HK-2 (cell line): ENCODE data around the gene MAPK14.

ENCODE experiments used
- DNase-seq: peaks from one replicate; pipeline ENCODE4 v3.0.0-alpha.2; 2018; ENCODE audit not compliant: unreplicated experiment

Gene MAPK14

DNA sequence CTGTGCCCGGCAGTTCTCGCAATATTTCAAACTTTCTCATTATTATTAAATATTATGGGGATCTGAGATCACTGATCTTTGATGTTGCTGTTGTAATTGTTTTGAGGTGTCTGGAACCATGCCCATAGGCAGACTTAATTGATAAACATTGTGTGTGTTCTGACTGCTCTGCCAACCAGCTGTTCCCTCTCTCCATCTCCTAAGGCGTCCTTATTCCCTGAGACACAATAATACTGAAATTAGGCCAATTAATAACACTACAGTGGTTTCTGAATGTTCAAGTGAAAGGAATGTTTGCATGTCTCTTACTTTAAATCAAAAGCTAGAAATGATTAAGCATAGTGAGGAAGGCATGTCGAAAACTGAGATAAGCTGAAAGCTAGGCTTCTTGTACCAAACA is 7.6 kb downstream of the MAPK14 start:
- no peak for DNase-seq

DNA sequence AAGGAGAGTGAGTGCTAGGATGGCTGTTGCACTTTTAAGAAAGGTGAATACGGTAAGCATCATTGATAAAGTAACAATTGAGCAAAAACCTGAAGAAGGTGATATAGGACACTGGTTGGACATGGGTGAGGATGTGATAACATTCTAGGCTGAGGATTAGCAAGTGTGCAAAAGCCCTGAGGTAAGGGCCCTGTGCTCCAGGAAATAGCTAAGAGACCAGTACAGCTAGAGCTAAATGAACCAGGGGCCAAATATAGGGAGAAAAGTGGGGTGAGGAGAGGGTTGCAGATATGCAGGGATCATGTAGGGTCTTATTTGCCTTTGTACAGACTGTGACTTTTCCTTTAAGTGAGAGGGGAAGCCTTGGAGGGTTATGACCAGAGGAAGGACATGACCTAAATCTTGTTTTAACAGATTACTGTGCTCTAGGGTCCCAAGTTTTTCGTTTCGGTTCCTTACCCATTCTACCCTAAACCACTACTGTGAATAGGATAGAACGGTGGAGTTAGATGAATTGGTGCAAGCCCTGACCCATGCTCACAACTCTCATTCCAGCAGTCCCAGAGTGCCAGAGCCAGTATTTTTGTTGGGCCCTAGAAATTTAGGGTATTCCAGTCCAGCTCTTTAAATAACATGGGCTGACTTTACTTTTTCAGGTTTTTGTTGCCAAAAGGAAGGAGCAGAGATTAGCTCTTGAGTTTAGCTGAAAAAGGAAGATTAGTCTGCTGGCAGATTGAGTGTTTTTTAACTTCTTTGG is 10.7 kb downstream of the MAPK14 start:
- DNase-seq = no peak

DNA sequence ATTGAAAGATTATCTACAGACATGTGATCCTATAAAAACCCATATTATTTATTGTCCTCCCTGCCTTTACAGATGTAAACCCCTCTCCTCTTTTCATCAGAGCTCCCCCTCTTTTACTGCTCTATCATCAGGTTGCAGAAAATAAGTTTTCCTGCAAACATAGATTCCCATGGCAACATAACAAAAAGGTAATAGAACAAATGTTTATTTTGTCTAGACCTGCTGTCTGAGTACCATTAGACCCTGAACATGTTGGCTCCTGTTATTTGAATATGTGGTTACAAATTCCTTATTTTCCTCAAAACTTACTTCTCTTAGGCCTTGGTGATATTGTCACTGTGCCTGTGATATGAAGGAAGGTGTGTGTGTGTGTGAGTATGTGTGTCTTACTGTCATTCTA is 11.5 kb downstream of the MAPK14 start:
- DNase-seq = no peak

- no peak for DNase-seq
Observed at GRCh38 chr6:36040958-36041357, 13.3 kb downstream of the MAPK14 start.

DNA sequence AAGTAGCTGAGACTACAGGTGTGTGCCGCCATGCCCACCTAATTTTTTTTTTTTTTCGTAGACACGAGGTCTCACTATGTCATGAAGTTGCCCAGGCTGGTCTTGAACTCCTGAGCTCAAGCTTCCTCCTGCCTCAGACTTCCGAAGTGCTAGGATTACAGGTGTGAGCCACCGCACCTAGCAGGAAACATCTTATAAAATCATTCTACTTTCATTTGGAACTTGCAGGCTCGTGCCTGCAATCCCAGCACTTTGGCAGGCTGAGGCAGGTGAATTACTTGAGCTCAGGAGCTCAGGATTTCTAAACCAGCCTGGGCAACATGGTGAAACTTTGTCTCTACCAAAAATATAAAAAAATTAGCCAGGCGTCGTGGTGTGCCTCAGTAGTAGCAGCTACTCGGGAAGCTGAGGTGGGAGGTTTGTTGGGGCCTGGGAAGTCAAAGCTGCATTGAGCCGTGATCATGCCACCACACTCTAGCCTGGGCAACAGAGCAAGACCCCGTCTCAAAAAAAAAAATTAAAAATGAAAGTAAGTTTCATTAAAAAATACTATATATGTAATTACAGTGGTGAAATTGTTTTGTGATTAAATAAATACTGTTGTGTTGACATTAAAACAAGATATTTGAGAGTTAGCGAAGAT is 15.1 kb downstream of the MAPK14 start:
- no peak for DNase-seq

DNA sequence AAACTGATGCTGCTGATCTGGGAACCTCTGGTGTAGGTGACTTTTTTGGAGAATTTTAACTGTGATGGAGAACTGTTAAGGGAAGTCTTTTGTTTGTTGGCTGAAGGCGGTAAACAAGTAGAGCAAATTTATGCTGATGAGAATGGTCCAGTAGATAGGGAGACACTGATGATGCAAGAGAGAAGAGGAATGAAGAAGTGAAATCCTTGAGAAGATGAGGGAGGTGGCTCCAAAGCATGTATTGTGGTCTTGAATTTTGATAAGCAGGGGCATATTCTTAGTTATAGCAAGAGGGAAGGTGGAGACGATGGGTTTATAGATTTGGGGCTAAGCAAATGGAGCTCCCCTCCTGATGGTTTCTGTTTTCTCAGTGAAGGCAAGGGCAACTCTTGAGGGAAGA is 22.0 kb downstream of the MAPK14 start:
- DNase-seq = no peak

GRCh38 chr6:36050305-36050704 is 22.7 kb downstream of the MAPK14 start:
- DNase-seq = no peak

DNA sequence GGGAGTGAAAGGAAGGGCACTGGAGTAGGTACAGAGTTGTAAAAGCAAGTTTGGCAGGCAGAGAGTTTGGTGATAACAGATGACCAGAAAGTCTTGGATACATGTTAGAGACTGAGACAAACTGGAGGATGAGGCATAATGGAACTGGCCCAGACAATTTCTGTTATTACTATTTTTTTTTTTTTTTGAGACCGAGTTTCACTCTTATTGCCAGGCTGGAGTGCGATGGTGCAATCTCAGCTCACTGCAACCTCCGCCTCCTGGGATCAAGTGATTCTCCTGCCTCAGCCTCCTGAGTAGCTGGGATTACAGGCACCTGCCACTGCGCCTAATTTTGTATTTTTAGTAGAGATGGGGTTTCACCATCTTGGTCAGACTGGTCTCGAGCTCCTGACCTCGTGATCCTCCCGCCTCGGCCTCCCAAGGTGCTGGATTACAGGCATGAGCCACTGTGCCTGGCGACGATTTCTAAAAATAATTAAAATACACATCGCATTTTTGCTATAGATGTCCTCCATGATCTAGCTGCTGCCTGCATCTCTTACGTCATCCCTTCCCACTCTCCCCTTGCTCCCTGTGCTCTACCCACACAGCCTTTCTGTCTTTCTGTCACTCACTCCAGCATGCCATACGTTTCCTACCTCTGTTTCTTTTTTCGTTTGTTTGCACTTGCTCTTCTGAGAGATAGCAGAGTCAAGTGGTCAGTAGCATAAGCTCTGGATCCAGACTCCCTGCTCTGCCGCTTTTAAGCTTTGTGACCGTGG is 23.5 kb downstream of the MAPK14 start:
- no peak for DNase-seq

DNA sequence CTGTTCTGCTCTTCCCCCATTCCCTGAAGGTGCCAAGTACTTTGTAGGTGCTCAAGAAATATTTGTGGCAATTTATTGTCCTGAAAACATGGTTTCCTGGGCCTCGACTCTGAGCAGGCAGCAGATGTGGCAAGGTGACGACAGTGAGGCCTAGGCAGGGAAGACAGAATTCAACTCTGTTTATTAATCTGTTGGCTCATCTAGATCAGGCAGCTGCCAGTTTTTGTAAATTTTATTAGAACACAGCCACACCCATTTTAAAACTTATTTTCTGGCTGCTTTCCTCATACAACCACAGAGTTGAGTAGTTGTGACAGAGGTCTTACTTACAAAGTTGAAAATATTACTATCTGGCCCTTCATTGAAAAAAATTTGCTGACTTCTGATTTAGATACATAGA is 24.5 kb downstream of the MAPK14 start:
- DNase-seq = no peak

- DNase-seq = no peak
Observed at GRCh38 chr6:36053878-36054277, 26.3 kb downstream of the MAPK14 start.

GRCh38 chr6:36054415-36054814 is 26.8 kb downstream of the MAPK14 start:
- no peak for DNase-seq

- no peak for DNase-seq
Observed at GRCh38 chr6:36054956-36055355, 27.3 kb downstream of the MAPK14 start.

DNA sequence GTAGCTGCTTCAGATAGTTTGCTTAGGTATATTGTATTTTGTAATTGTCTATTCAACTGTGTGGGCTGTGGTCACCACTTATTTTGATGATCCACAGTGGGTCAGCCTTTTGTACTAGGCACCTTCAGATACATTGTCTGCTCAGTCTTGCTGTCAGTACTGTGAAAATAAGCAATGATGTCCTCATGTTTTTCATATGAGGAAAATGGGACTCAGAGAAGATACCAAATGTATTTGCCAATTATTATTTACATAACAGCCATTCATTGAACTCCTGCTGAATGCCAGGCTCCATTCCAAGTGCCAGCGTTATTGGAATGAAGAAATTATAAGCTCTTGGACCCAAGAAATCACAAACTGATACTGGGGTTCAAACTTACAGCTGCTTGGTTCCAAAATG is 28.6 kb downstream of the MAPK14 start:
- DNase-seq = no peak

DNA sequence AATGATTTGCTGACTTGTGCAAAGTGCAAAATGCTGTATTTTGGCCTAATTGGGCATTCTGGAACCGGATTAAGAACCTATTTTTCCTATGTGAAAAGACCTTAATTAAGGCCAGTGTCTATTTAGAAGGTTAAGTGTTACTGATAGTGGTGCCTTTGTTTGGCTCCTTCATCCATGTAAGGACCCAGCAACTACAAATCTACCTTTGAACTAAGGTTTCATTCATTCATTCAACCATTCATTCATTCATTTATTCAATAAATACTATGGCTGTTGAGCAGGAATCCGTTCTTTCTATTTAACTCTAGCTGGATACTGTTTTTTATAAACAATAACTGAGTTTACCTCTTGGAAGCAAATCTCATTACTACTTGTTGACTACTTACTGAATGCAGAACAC is 33.6 kb downstream of the MAPK14 start:
- DNase-seq = no peak

GRCh38 chr6:36062247-36062646 is 34.6 kb downstream of the MAPK14 start:
- DNase-seq = no peak

- no peak for DNase-seq
Observed at GRCh38 chr6:36063318-36064060, 35.9 kb downstream of the MAPK14 start.

- DNase-seq = no peak
Observed at GRCh38 chr6:36064770-36065396, 37.3 kb downstream of the MAPK14 start.

DNA sequence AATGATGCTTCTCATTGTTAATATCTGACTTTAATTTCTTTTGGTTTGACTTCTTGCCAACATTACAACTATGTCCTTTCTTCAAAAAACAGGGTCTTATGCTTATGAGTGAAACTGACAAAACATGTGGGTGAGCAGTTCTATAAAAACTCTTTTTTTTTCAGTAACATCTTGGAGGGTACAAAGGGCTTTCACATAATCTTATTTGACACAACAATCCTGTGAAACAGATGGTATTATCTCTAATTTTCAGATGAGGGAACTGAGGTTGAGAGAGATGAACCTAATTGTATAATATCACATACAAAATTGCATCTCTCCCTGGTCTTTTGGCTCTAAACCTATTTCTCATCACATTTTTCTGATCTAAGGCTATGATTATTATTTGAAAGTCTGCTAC is 38.3 kb downstream of the MAPK14 start:
- no peak for DNase-seq

- DNase-seq = no peak
Observed at GRCh38 chr6:36066817-36067216, 39.2 kb downstream of the MAPK14 start.

GRCh38 chr6:36067374-36068011 is 39.9 kb downstream of the MAPK14 start:
- DNase-seq = no peak

DNA sequence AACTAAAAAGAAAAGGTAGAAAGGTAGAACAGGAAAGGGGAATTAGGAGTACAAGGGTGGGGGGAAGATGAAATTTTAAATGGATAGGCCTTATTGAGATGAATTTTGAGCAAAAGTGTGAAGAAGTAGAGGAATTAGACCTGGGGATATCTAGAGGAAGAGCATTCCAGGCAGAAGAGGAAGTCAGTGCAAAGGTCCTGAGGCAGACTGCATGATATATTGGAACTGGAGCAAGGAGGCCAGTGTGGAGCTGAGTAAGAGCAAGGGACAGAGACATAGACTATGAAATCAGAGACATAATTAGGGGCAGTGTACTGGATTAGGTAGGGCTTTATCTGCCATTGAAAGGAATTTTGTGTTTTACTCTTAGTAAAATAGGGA is 40.4 kb downstream of the MAPK14 start:
- DNase-seq = no peak
